SK-N-SH (cell line): ENCODE results near the gene MAPK4. TPM values are rescaled to one million over a fixed set of nuclear protein-coding genes. Genes with fewer than 3 reads are reported as not detected.
A peak's percentile ranks its signal among the peaks of the same experiment; 100 is the strongest.
"Not testable (repeated sequence)": the region's sequence is repeated elsewhere in the genome, so short reads cannot be mapped to it uniquely, and the experiment has no call there.

Experiments
- CTCF ChIA-PET: fragments of 300-600, 350-600 bp; formaldehyde crosslinking; extraction: SDS; loops from one replicate; lab custom pipeline; 2021; lab: Yijun Ruan, JAX
- POLR2A ChIA-PET: fragments of 350-600 bp; sonication (Branson Sonifier 250); formaldehyde crosslinking; extraction: SDS; loops from one replicate; lab custom pipeline; 2020; ENCODE audit warnings: antibody characterized with exemption, inconsistent platforms; lab: Yijun Ruan, JAX
- DNase-seq: peaks from one replicate; pipeline ENCODE4 v3.0.0; 2012
- H2AFZ ChIP-seq: fragments of 200-600 bp; sonication (generic); 2 replicates; pipeline ENCODE4 v1.8.1; 2016; ENCODE audit warnings: antibody characterized with exemption, mild to moderate bottlenecking, low read depth
- H3F3A ChIP-seq: fragments of 200-600 bp; sonication (generic); replicated peaks from 2 replicates; pipeline ENCODE3; 2016; ENCODE audit warnings: antibody characterized with exemption, mild to moderate bottlenecking; ENCODE audit not compliant: insufficient read depth
- H3K27ac ChIP-seq, 2 experiments: fragments of 200-500 bp in 1 of 2; fragments of 200-600 bp in 1 of 2; sonication (Bioruptor generic) in 1 of 2; sonication (generic), shearing (Covaris generic) in 1 of 2; 2 replicates each; pipeline versions ENCODE4 v1.5.1 to v1.6.1; 2014 to 2016; ENCODE audit warnings: low read depth in 2 of 2, inconsistent platforms in 1 of 2, low read length in 1 of 2, mild to moderate bottlenecking in 1 of 2, mixed read lengths in 1 of 2
- H3K27me3 ChIP-seq: fragments of 200-600 bp; sonication (generic), shearing (Covaris generic); 2 replicates; pipeline ENCODE4 v1.6.1; 2016; ENCODE audit warnings: mixed run types; ENCODE audit not compliant: insufficient read depth
- H3K36me3 ChIP-seq, 2 experiments: fragments of 200-500 bp in 1 of 2; fragments of 200-600 bp in 1 of 2; sonication (Bioruptor generic) in 1 of 2; sonication (generic) in 1 of 2; replicated peaks in 1 of 2; 2 replicates each; pipeline versions ENCODE3 to v1.5.1; 2014 to 2016; ENCODE audit warnings: low read length in 1 of 2, mild to moderate bottlenecking in 1 of 2; ENCODE audit not compliant: insufficient read depth in 2 of 2, control insufficient read depth in 1 of 2
- H3K4me1 ChIP-seq, 2 experiments: fragments of 200-500 bp in 1 of 2; fragments of 200-600 bp in 1 of 2; sonication (Bioruptor generic) in 1 of 2; sonication (generic), shearing (Covaris generic) in 1 of 2; 2 replicates each; pipeline versions ENCODE4 v1.5.1 to v1.6.1; 2014 to 2016; ENCODE audit warnings: low read depth in 1 of 2, low read length in 1 of 2, mixed run types in 1 of 2; ENCODE audit not compliant: insufficient read depth in 2 of 2, control insufficient read depth in 1 of 2
- H3K4me2 ChIP-seq: fragments of 200-600 bp; sonication (generic), shearing (Covaris generic); 2 replicates; pipeline ENCODE4 v1.6.1; 2017; ENCODE audit warnings: mixed run types
- H3K4me3 ChIP-seq, 2 experiments: fragments of 200-500 bp in 1 of 2; fragments of 200-600 bp in 1 of 2; sonication (Bioruptor generic) in 1 of 2; sonication (generic), shearing (Covaris generic) in 1 of 2; 2 replicates each; pipeline versions ENCODE4 v1.5.1 to v1.8.1; 2014 to 2016; ENCODE audit warnings: low read depth in 2 of 2, inconsistent platforms in 1 of 2, low read length in 1 of 2, mild to moderate bottlenecking in 1 of 2, mixed read lengths in 1 of 2, moderate library complexity in 1 of 2
- H3K79me2 ChIP-seq: fragments of 200-600 bp; sonication (generic); 2 replicates; pipeline ENCODE4 v1.8.1; 2017; ENCODE audit warnings: mild to moderate bottlenecking; ENCODE audit not compliant: insufficient read depth
- H3K9ac ChIP-seq: fragments of 200-600 bp; sonication (generic); 2 replicates; pipeline ENCODE4 v1.6.1; 2017; ENCODE audit warnings: mixed run types
- H3K9me2 ChIP-seq: fragments of 200-600 bp; sonication (generic); 2 replicates; pipeline ENCODE4 v1.6.1; 2017; ENCODE audit warnings: mixed run types
- H3K9me3 ChIP-seq: fragments of 200-600 bp; sonication (generic); 2 replicates; pipeline ENCODE4 v1.6.1; 2017; ENCODE audit warnings: mixed run types, mild to moderate bottlenecking, moderate library complexity
- H4K20me1 ChIP-seq: fragments of 200-600 bp; sonication (generic); 2 replicates; pipeline ENCODE4 v1.6.1; 2017; ENCODE audit warnings: mild to moderate bottlenecking, mixed run types; ENCODE audit not compliant: insufficient read depth
- FOXJ3 ChIP-seq: sonication (generic); formaldehyde crosslinking; IDR thresholded peaks from 2 replicates; pipeline ENCODE4 v1.5.1; 2020; ENCODE audit warnings: mild to moderate bottlenecking, missing genetic modification reagents
- GABPA ChIP-seq: IDR thresholded peaks from 2 replicates; pipeline ENCODE4 v1.4.0; 2012; ENCODE audit warnings: low read depth, mild to moderate bottlenecking
- GATA2 ChIP-seq: sonication (generic); formaldehyde crosslinking; IDR thresholded peaks from 2 replicates; pipeline ENCODE4 v1.5.0; 2020; ENCODE audit warnings: mild to moderate bottlenecking, missing genetic modification reagents
- MXI1 ChIP-seq: IDR thresholded peaks from 2 replicates; pipeline ENCODE4 v1.6.1; 2012; ENCODE audit warnings: mild to moderate bottlenecking, low read depth, low read length, improper control_type of control experiment
- RCOR1 ChIP-seq: fragments of 150-350 bp; IDR thresholded peaks from 2 replicates; pipeline ENCODE4 v1.6.1; 2017; ENCODE audit warnings: antibody characterized with exemption, low read length
- REST ChIP-seq: IDR thresholded peaks from 2 replicates; pipeline ENCODE4 v1.6.1; 2012; ENCODE audit warnings: mild to moderate bottlenecking, low read depth, low read length, moderate library complexity
- WGBS: methylation state at CpG from one replicate; pipeline ENCODE4 v1.1.6; 2017; ENCODE audit warnings: low lambda C conversion rate; 5-methylcytosine and 5-hydroxymethylcytosine counted together
- polyA plus RNA-seq, 3 experiments: library from polyadenylated mRNA; depleted of rRNA; stranded (reverse); fragments of >200 nt; gene quantifications; 2 replicates each; pipeline ENCODE4 v1.2.3, GENCODE V29; 2012

MAPK4 gene
- polyA plus RNA-seq, 1 of the 3 experiments (the other 2 are of a cell fraction), result 0.02 TPM

DNA sequence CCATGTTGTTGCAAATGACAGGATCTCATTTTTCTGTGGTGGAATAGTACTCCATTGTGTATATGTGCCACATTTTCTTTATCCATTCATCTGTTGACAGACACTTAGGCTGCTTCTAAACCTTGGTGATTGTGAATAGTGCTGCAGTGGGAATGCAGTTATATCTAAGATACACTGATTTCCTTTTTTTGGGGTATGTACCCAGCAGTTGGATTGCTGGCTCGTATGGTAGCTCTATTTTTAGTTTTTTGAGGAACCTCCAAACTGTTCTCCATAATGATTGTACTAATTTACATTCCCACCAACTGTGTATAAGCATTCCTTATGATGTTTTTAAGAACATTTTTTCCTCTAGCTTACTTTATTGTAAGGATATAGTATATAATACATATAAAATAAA is 8.2 kb upstream of the MAPK4 start:
- CTCF ChIA-PET, H3K27ac ChIP-seq, POLR2A ChIA-PET, H3F3A ChIP-seq, H3K79me2 ChIP-seq, H3K4me2 ChIP-seq, H3K27me3 ChIP-seq, H4K20me1 ChIP-seq, H2AFZ ChIP-seq, H3K9me2 ChIP-seq, H3K4me1 ChIP-seq, H3K9me3 ChIP-seq, DNase-seq, H3K4me3 ChIP-seq, H3K9ac ChIP-seq, H3K36me3 ChIP-seq: not testable (repeated sequence)
- 5% methylated on average over 1 of the region's 1 CpG for WGBS

- Histone ChIP-seq H4K20me1 (no peaks in the 10 kb centered on the region), H3K27ac (peak overlapping the region in 1 of 2 experiments; percentile 53; a peak in 2 of 4 replicates), H3K4me3 (no peak overlapping the region), H3K9me3 (no peaks in the 10 kb centered on the region), H3K4me1 (peaks cover 0 to 18% of the 10 kb centered on the region in 2 experiments; a peak in 3 of 4 replicates), H3K36me3 (no peaks in the 10 kb centered on the region), H3F3A (no peaks in the 10 kb centered on the region), H3K9me2 (no peaks in the 10 kb centered on the region), H3K27me3 (peaks cover 28% of the 10 kb centered on the region), H2AFZ (no peak overlapping the region), H3K4me2 (no peak overlapping the region), H3K79me2 (no peaks in the 10 kb centered on the region), H3K9ac (no peak overlapping the region)
- TF ChIP-seq GATA2 (CRISPR knock-in tag), result peak; percentile 81
- peak; percentile 53; the same call in 1 of the 2 replicates for TF ChIP-seq MXI1
- TF ChIP-seq FOXJ3, result 0 out of 2 replicates have a peak, but pooled peaks have one; percentile 17
- TF ChIP-seq GABPA, result no peak
- peak; percentile 10; the same call in 1 of the 2 replicates for TF ChIP-seq RCOR1
- WGBS, result 29% methylated on average over 10 of the region's 10 CpGs
- ChIA-PET POLR2A (no interaction called here), CTCF (interaction anchor here (0.6 to 1.6 kb wide), 2 partner anchors 12 to 130 kb away, joined by 3 read pairs; no protein-coding TSS in a partner anchor)
- peak; percentile 45 for DNase-seq
Measured at GRCh38 chr18:50558157-50558556, 1.7 kb upstream of the MAPK4 start.

GRCh38 chr18:50558948-50559751 is 737 bp upstream of the MAPK4 start:
- no peaks in the 10 kb centered on the region for H3K9me3 ChIP-seq
- H3K9me2 ChIP-seq, result no peaks in the 10 kb centered on the region
- peak overlapping the region in 1 of 2 experiments; percentile 54; a peak in 2 of 4 replicates for H3K4me3 ChIP-seq
- H3K4me1 ChIP-seq, result peaks cover 0 to 18% of the 10 kb centered on the region in 2 experiments; a peak in 3 of 4 replicates
- no peaks in the 10 kb centered on the region for H3F3A ChIP-seq
- H2AFZ ChIP-seq, result no peak overlapping the region
- no peaks in the 10 kb centered on the region for H4K20me1 ChIP-seq
- no peak overlapping the region for H3K4me2 ChIP-seq
- ChIA-PET CTCF (interaction anchor here (0.9 to 1.7 kb wide), 3 partner anchors 11 to 113 kb away, joined by 3 to 5 read pairs (median 4); no protein-coding TSS in a partner anchor), POLR2A (interaction anchor here (0.6 to 1.2 kb wide), 3 partner anchors 10 to 746 kb away, joined by 3 read pairs; partner anchors contain the start of gene SKA1)
- no peak overlapping the region for H3K9ac ChIP-seq
- no peaks in the 10 kb centered on the region for H3K79me2 ChIP-seq
- H3K36me3 ChIP-seq, result no peaks in the 10 kb centered on the region
- no peak for TF ChIP-seq REST
- WGBS, result 53% methylated on average over 21 of the region's 53 CpGs
- peak; percentile 14 for DNase-seq
- H3K27me3 ChIP-seq, result peaks cover 28% of the 10 kb centered on the region
- H3K27ac ChIP-seq, result peak overlapping the region in 1 of 2 experiments; percentile 53; a peak in 2 of 4 replicates
